Fibroblast of skin of abdomen (primary cell): Measurements from ENCODE around the gene MFAP3.
"Not testable (repeated sequence)": the region's sequence is repeated elsewhere in the genome, so short reads cannot be mapped to it uniquely, and the experiment has no call there.

Experiments
- DNase-seq: peaks from one replicate; pipeline ENCODE4 v3.0.0-alpha.2; 2013

MFAP3 gene

DNA sequence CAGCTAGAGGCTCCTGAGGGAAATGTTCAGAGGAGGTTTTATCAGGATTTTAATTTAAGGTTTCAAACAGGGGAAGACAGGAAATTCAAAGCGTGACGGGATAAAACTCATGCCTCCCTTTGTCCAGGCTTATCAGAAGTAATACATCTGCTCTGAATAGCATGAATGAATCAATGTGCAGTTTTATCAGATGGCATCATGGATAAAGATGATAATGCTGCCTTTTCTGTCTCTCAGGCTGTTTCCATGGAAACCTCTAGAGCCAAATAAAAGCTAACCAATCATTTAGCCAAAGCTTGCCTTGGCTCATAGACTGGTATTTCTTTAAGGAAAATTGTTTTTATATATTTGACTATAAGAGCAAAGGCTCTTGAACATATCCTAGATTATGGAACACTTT lies 16.4 kb downstream of the MFAP3 start:
- no peak for DNase-seq

DNA sequence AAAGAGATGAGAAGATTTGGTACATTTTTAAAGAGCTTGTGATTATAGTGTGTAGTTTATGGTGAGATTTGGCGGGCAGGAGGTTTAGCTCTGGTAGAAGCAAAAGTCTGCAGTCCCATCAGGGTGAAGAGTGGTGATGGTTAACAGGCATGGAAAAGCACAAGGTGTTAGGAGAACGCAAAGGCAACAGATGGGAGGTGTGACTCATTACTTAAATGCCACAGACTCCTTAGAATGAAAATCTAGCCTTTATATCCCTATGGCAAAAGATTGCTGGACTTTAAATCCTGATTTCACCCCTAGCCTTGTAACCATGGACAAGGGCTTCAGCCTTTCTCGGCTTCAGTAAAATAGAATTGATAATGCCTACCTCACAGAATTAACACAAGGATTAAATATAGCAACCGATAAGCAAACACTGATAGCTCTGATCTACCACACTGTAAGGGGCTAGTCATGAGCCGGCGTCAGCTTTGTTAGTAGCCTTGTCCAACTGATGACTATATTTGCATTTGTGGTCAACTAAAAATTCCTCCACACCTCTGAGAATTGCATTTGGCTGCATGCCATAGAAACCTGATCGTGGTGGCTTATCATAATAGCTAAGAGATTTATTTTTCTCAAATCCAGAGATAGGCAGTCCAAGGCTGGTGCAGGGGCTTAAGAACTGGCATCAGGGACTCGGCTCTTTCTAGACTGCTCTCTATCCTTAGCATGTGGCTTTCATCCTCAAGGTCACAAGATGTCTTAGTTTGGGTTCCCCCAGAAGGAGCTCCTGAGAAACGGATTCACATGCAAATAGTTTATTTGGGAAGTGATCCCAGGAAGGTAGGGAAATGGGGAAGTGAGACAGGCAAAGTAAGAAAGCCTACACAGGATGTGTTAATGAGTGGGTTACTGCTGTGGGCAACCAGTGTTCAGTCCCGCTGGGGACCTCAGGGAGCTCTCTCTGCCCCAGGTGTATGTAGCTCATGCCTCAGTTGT lies 19.6 kb downstream of the MFAP3 start:
- peak; percentile 14 for DNase-seq

DNA sequence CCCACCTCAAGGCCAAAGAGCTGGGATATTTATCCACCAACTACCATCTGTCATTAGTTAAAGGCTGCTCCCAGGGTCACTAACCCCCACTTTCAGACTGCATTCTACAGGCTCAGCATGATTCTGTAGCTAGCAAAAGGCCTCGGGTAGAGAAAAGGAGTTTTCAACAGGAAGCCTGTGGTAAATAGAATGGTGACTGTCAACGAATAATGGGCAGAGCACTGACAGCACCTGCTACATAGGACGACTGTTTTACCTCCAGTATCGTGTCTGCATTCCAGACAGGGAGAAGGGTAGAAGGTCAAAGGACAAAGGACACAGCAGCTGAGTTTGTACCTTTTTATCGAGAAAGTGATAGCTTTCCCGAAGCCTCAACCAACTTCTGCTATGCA lies 20.3 kb downstream of the MFAP3 start:
- DNase-seq, result no peak

DNA sequence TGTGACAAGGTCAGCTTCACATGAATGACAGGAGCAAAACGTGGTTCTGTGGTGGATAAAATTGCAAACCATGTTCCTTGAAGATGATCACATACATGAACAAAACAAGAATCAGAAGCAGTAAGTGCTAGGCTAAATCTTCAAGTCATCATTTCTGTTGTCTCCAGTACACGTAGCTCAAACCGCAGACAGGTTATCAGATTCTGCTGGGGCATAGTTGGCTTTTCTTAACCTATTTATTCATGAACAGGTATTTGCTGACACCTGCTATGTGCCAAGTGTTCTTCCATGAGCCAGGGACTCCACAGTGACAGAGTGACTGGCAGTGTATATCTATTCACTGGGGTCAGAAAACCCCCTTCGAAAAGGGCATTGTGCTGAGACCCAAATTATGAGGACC lies 20.8 kb downstream of the MFAP3 start:
- no peak for DNase-seq

DNA sequence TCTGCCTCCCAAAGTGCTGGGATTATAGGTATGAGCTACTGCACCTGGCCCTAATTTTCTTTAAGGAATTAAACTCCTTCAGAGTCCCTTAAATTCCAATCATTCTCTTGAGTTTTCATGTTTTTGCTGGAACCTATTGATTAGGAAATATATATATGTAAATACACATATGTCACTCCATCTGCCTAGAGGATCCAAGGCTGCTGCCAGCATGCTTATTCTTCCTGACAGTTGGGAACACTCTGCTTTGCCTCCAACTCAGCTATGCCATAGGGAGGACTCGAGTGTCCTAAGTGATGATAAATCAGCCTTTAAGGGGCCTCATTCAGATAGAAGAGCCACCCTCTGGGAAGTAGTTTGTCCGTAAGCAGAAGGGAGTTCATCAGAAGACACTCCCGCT lies 21.8 kb downstream of the MFAP3 start:
- no peak for DNase-seq

DNA sequence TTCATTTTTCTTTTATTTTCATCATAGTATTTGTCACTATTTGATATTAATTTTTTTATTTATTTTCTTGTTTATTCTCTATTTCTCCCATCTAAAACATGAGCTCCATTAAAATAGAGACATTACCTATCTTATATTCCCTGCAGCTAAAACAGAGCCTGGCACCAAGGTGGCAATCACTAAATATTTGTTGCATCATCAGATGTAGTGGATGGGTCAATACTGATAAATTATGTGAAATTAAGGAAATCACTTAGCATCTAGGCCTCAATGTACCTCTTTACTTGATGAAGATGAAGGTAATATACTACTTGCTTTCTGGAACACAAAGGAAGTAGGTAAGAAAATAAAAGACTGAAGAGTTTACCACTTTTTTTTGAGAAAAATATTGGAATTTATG lies 24.6 kb downstream of the MFAP3 start:
- DNase-seq, result no peak

DNA sequence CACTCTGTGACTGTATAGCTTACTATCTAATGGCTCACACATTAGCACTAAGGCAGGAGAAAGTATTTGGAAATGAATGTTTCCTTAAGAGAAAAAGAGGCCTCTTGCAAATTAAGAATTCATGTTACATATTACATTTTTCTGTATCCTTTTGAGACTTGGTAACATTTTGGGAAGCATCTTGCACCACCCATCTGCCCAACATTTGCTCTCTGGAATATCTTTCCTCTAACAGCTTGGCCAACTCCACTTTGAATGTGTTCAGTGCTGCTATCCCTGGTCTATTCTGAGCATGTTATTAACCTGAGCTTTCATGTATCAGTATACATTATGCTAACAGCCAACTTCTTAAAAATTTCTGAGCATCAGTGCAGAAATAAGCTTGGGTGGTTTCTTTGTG lies 27.2 kb downstream of the MFAP3 start:
- DNase-seq, result no peak

DNA sequence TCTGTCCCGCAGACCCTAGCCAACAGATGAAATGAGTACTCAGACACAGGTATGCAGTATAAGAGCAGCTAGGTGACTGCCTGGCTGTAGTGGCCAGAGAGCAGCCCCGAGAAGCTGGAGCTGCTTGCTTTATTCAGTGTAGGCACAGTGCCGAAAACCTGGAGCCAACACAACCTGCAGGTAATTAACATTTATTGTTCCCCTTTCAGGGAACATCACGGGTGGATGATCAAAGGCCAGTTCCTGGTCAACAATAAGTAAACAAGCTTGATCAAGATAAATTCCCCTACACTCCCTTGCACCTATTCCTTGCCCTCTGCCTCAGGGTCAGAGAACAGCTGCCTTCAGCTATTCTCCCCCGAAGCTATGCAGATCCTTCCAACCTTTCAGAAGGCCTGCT lies 31.1 kb downstream of the MFAP3 start:
- not testable (repeated sequence) for DNase-seq

DNA sequence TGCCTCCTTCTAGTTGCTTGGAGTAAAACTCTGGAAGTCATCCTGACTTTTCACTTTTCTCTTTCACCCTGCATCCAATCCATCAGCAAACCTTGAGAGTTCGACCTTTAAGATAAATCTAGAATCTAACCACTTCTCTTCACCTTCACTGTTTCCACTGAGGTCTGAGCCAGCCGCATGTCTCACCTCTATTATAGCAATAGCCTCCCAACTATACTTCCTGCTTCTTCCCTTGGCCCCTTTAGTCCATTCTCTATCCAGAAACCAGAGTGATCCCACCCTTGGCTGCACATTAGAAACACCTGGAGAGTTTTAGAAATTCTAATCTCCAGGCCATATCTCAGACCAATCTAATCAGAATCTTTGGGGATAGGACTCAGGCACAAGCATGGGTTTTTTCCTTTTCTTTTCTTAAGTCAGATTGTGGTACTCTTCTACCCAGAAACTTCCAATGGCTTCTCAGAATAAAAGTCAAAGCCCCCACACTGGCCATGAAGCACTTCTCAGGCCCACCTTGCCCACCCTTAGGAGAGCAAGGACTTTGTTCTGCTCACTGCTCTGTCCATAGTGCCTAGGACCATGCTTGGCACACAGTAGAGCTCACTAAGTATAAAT lies 33.1 kb downstream of the MFAP3 start:
- DNase-seq, result no peak

DNA sequence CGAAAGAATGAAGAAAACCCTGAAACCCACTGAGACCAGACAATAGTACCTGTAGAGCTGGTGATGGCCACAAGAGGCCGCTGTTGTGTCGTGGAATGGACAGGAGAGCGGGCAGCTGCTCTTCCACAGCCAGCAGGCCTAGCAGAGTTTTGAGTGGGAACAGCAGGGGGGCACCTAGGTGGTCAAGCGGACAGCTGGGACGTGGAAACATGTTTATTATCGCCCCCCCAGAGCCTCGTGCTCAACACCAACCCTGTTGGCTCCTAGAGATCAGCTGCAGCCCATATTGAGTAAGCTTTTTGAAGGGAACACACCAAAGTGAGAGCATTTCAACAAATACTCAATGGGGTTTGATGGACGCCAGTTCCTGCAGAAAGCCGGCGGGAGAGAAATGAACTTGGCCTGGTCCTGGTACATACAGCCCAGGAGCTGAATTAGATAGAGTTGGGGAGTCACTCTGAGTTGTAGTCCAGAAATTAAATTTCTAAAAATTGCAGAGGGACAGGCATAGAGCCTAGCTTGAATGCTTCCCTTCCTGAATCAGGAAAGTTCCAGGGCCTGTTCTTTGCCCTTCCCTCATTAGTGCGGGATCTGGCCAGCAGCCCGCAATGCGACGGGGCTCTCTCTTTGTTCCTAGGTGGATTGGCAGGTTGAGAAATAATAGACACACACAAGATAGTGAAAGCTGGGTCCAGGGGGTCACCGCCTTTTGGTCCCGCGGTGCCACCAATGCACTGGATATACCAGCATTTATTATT lies 33.8 kb downstream of the MFAP3 start:
- DNase-seq, result peak; percentile 67

DNA sequence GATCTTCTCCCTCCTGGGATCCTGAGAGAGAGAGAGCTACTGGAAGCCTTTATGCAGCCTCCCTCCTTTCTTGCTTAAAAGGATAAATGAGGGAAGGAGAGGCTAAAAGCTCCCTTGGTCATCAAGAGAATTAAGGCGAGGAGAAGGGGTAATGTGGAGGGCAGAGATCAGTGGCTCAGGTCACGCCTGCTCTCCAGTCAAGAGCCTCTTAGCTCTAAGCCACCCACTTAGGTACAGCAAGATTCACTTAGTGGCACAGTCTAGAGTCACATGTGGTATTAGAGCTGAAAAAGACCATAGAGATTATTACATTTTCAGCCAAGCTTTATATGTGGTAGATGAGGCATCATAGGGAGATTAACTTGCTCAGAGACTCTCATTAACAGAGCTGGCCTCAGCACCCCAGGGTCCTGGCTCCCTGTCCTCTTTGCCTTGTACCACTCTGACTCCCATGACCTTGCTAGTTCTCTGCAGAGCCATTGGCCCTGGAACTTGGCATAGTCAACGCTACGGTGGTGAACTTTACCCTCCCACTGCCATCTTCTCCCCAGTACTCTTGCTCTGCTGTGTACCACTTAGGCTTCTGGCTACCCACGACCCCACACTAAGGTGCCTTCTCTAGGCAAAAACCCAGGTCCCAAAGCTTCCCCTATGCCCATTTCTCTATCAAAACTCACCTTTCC lies 37.6 kb downstream of the MFAP3 start:
- DNase-seq, result no peak

DNA sequence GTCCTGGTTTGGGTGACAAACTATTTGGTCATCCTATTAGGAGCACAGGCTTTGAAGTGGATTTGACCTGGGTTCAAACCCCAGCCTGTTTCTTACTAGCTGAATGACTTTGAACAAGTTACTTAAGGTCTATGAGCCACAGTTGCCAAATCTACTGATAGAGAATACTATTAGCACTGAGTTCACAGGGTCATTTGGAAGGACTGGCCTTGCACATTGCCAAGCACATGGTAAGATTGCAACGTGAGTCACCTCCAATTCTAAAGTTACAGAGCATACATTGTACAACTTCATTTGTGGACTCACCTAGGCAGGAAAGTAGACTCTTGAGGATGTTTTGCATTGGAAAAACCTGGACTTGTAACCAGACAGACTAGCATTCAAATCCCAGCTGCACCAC lies 38.9 kb downstream of the MFAP3 start:
- DNase-seq, result peak; percentile 6

DNA sequence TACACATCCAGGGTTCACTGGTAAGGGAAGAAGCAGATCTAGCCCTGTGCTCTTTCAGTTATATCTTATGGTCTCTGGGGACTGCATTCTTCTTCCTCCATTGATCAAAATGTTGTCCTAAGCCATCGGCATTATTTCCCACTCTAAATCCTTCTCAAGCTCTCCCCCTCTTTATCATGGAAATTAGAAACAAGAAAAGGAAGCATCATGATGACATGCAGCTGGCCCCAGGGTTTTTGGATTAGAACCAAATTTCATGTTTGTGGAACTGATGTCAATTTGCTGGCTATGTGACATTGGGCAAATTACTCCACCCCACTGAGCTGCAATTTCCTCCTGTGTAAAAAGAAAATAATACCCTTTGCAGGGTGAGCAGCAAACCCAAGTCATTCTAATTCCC lies 39.5 kb downstream of the MFAP3 start:
- DNase-seq, result no peak

DNA sequence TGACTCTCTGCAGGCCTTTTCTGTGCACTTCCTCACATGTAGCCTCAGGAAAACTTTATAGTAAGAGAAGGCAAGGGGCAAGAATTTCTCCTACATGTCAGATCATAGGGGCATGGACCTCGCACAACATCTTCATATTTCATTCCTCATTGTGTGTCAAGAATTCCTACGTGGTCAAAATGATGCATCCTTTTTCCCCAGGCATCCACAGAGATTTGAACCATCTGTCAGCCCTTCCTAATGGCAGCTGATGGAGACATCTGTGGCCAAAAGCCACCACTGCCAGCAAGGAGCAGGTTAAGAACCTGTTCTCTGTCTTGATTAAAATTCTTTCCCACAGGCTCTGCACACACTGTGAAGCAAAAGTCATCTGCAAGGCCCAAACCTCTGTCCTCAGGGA lies 42.5 kb downstream of the MFAP3 start:
- DNase-seq, result no peak

DNA sequence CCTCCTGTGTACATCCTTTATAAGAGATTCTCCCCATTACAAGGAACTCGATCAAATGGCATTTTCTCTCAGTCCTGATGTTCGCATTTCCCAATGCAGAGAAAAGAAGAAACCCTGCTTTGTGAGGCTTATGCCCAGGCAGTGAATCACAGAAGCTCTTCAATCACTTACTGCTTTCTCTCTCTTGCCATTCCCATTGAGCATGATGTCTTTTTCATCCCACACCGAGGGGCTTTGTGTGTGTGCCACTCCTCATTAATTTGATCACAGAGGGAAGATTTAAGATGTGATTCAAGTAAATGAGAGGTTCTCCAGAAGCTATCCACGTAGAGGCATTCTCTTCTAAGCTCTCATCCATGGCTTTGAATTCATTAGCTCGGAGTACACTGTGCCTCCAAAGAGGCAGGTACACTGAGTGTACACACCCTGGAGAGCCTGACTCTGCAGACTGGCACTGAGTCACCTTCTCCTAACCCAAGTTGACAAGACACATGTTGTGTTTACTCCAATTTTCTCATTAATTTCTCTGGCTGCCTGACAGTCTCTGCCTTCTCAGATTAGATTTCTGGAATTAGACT lies 45.4 kb downstream of the MFAP3 start:
- no peak for DNase-seq

DNA sequence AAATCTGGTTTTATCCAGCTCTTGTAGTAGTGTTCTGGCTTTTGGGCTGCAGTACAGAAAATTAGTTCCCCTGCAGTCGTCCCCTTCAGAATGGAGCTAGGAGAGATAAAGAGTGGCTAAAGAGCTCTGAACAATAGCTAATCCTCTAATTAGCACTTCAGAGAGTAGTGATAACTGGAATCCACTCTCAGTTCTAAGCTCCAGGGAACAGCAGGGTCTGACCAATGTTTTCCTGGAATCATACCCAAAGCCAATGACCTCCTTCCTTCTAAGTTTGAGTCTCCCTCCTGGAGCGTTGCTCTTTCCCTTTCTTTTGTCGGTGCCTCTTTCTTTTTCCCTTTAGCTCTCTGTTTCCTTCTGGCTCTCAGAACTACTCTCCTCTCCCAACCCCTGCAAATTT lies 47.4 kb downstream of the MFAP3 start:
- no peak for DNase-seq

DNA sequence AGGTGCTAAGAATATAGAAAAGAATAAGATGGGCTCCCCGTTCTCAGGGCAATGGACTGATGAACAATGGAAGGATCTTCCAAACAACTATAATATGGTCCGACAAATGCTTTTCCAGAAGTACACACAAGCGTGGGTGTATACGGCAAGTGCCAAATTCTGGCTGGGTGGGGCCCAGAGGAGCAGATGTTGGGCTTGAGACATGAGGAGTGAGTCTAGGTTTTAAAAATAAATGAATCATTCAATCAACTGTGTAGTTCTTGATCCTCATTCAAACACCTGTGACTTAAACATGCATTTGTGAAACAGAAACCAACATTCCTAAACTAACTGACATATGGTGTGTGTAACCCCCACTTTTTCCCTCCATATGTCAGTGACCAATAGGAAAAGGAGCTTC lies 47.9 kb downstream of the MFAP3 start:
- peak; percentile 11 for DNase-seq

DNA sequence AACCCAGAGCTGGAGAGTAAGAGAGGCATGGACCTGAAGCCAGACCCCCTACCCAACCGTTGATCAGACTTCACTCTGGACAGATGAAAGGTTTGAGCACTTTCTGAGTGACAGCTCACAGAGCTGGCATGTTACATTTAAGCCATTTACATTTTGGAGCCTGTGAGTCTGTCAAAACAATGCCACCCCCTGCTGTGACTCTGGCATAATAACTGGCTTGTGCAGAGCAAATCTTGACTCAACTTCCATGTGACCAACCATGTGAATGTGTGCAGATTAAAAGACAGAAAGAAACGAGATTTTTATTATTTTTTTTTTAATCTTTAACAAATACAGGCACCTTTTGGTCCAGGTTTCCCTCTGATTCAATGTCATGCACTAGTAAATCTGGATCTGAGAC lies 48.5 kb downstream of the MFAP3 start:
- peak; percentile 17 for DNase-seq

DNA sequence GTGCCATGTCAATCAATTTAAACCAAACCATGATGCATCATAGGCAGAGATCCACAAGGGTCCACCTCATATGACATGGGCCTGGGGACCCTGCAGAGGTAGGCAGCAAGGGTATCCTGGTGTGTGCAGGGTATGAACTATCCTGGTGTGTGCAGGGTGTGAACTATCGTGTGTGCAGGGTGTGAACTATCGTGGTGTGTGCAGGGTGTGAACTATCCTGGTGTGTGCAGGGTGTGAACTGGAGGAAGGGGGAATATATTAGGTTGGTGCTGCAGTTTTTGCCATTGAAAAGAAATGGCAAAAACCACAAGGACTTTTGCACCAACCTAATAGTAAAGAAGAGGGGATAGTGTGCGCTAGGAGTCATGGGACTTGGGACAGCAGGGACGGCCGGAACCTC lies 50.0 kb downstream of the MFAP3 start:
- DNase-seq, result no peak

DNA sequence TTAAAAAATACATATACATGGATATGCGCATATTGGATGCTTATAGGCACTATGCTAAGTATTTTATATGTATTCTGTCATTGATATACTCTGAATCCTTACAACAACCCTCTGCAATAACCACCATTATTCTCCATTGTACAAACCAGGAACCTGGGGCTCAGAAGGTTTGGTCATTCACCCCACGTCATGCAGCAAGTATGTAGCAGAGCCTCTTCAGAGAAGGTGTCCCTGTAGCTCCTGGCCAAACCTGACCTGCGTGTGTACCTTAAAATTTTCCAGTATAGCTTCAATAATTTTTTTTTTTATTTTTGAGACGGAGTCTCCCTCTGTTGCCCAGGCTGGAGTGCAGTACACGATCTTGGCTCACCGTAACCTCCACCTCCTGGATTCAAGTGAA lies 51.9 kb downstream of the MFAP3 start:
- DNase-seq, result no peak

DNA sequence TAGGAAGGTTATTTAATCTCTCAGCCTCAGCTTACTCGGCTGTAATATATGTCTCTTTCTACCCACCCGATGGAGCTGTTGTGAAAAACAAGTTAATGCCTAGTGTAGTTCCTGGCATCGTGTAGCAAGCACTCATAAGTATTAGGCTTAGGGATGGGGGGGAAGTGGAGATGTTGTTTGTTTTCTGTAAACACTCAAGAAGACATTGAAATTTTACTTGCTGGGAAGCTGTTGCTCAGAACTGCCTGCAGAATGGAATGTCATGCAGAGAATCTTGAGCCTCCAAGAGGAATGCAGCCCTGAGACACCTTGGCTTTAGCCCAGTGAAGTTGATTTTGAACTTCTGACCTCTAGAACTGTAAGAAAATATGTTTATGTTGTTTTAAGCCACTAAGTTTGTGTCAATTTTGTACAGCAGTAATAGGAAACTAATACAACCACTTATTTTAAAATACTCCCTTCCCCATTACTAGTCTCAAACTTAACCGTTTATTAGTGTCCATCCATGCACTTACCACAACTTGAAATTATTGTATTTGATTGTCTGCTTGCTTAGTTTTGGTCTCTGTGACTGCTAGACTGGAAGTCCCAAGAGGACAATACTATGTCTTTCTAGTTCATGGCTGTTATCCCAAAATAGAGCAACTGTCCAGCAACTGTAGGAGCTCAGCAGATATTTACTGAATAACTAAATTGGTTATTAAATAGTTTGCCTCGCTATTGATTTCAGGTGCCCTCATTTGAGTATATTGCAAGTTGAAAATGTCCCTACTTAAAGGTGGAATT lies 53.8 kb downstream of the MFAP3 start:
- peak; percentile 46 for DNase-seq

DNA sequence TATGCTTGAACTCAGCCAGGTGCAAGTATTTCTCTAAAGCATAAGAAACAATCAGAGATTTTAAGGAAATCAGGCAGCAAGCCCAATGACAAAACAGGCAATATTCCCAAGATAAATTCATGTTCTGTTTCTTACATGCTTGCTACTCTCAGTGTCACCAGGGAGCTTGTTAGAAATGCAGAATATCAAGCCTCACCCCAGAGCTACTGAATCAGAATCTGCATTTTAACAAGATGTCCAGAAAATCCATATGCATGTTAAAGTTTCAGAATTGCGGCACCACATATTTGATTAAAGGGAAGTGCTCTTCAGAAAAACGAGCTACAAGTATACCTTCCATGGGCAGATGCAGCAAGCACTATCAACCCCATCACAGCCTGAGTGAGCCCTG lies 54.4 kb downstream of the MFAP3 start:
- DNase-seq, result no peak
